Panc1 (cell line): ENCODE results near the gene VWA7. TPM values are rescaled to one million over a fixed set of nuclear protein-coding genes. Genes with fewer than 3 reads are reported as not detected.

Experiments
- ATAC-seq: fragments of 200-7000 bp; cut with Tn5 transposase; 2 replicates; pipeline ENCODE4 v1.9.1; 2020; ENCODE audit warnings: mild to moderate bottlenecking, moderate library complexity
- BruUV-seq: library from RNA; stranded (reverse); fragments of 400-500 nt; replicated peaks from 2 replicates; lab custom pipeline; 2021; lab: Mats Ljungman, UMichigan
- CTCF ChIA-PET: fragments of 300-600 bp; sonication (Branson Sonifier 250); formaldehyde crosslinking; loops from one replicate; lab custom pipeline; 2022; ENCODE audit warnings: antibody characterized with exemption; lab: Charles Lee
- POLR2A ChIA-PET: fragments of 300-600 bp; sonication (Branson Sonifier 250); formaldehyde crosslinking; loops from one replicate; lab custom pipeline; 2022; ENCODE audit warnings: antibody characterized with exemption; lab: Charles Lee
- DNase-seq: peaks from one replicate; pipeline ENCODE4 v3.0.0-alpha.2; 2010; ENCODE audit warnings: low read depth, low spot score
- H3K27ac ChIP-seq: 2 replicates; pipeline ENCODE4 v1.5.1; 2011; ENCODE audit warnings: mild to moderate bottlenecking, low read length, inconsistent platforms
- H3K27me3 ChIP-seq: fragments of 200-500 bp; sonication (Bioruptor generic); 2 replicates; pipeline ENCODE4 v1.6.0; 2014; ENCODE audit warnings: low read length, inconsistent platforms; ENCODE audit not compliant: control insufficient read depth, insufficient read depth
- H3K36me3 ChIP-seq: fragments of 200-500 bp; sonication (Bioruptor generic); 2 replicates; pipeline ENCODE4 v1.5.1; 2014; ENCODE audit warnings: inconsistent platforms, mild to moderate bottlenecking, low read length, moderate library complexity; ENCODE audit not compliant: control insufficient read depth, insufficient read depth
- H3K4me1 ChIP-seq: 2 replicates; pipeline ENCODE4 v1.5.1; 2011; ENCODE audit warnings: inconsistent platforms, mild to moderate bottlenecking, low read length, moderate library complexity; ENCODE audit not compliant: control insufficient read depth, insufficient read depth
- H3K4me3 ChIP-seq, 2 experiments: 2 replicates each; pipeline ENCODE4 v1.5.1; 2011 to 2012; ENCODE audit warnings: low read depth in 2 of 2, low read length in 2 of 2, mild to moderate bottlenecking in 2 of 2, inconsistent platforms in 1 of 2, moderate library complexity in 1 of 2
- H3K9me3 ChIP-seq: fragments of 200-500 bp; sonication (Bioruptor generic); 2 replicates; pipeline ENCODE4 v1.5.1; 2014; ENCODE audit warnings: low read depth, mild to moderate bottlenecking, inconsistent platforms, low read length, moderate library complexity; ENCODE audit not compliant: control insufficient read depth, insufficient read depth
- CTCF ChIP-seq: fragments of 450-650 bp; IDR thresholded peaks from 2 replicates; pipeline ENCODE4 v1.5.1; 2017; ENCODE audit warnings: mild to moderate bottlenecking
- POLR2AphosphoS5 ChIP-seq: IDR thresholded peaks from 2 replicates; pipeline ENCODE4 v1.6.1; 2012; ENCODE audit warnings: mild to moderate bottlenecking, low read depth, low read length, moderate library complexity
- REST ChIP-seq, 2 experiments: IDR thresholded peaks; 2 replicates each; pipeline ENCODE4 v1.6.1; 2011 to 2012; ENCODE audit warnings: low read depth in 2 of 2, control low read depth in 1 of 2, low read length in 1 of 2, mild to moderate bottlenecking in 1 of 2, moderate library complexity in 1 of 2; ENCODE audit not compliant: insufficient read depth in 1 of 2
- SIN3A ChIP-seq: IDR thresholded peaks from 2 replicates; pipeline ENCODE4 v1.6.1; 2012; ENCODE audit warnings: low read depth, mild to moderate bottlenecking, low read length, moderate library complexity, borderline replicate concordance; ENCODE audit not compliant: insufficient read depth
- TCF7L2 ChIP-seq: IDR thresholded peaks from 2 replicates; pipeline ENCODE4 v1.6.1; 2011; ENCODE audit warnings: mild to moderate bottlenecking, low read depth, low read length, inconsistent platforms
- in situ Hi-C: cut with HindIII; loops from 2 replicates; pipeline ENCODE4 v1.10.0; 2016; ENCODE audit warnings: low sequenced_read_pairs, low pct_unique_long_range_greater_than_20kb
- intact Hi-C: fragments of 100-400 bp; cut with micrococcal nuclease; formaldehyde crosslinking; loops from one replicate; pipeline ENCODE4 v1.10.0; 2022; ENCODE audit not compliant: unreplicated experiment
- total RNA-seq: library from RNA; stranded (reverse); gene quantifications from one replicate; pipeline ENCODE4 v1.2.1, GENCODE V29; 2021; ENCODE audit not compliant: unreplicated experiment

Gene VWA7
- total RNA-seq, 1 experiment from 2014 or later: 4.3 TPM

- Histone ChIP-seq H3K27me3 (no peaks in the 10 kb centered on the region), H3K36me3 (peaks cover 4% of the 10 kb centered on the region; the same call in 1 of the 2 replicates), H3K4me1 (peaks cover 32% of the 10 kb centered on the region), H3K4me3 (peak overlapping the region; percentile 79 to 90), H3K27ac (peak overlapping the region; percentile 85), H3K9me3 (no peaks in the 10 kb centered on the region)
- POLR2A ChIA-PET: interaction anchor here (1.5 kb wide), 1 partner anchor 10 kb away, joined by 5 read pairs; no protein-coding TSS in a partner anchor
- ATAC-seq (no peak), DNase-seq (no peak)
- in situ Hi-C loops (no loop called here), intact Hi-C loops (no loop called here)
- no TSS peak for BruUV-seq
- TF ChIP-seq CTCF: no peak
- no peak for TF ChIP-seq SIN3A
- no peak for TF ChIP-seq TCF7L2
- TF ChIP-seq REST (IDR thresholded peaks at IDR 0.05; ENCODE audit: insufficient read depth in 1 of 2, low read depth in 2 of 2, low read length in 1 of 2): peak in 1 of 2 experiments; percentile 43; a peak in 1 of 4 replicates
- 0 out of 2 replicates have a peak, but pooled peaks have one; percentile 16 for TF ChIP-seq POLR2AphosphoS5
- CTCF ChIA-PET: no interaction called here
Measured at GRCh38 chr6:31740397-31741223, 36.5 kb downstream of the VWA7 start.

GRCh38 chr6:31739639-31740396 lies 37.3 kb downstream of the VWA7 start, which contains the start of gene MSH5:
Gene MSH5, plus strand, starts transcription at chr6:31740005. Its CDS starts 462 bp downstream, at chr6:31740467.
- BruUV-seq: TSS peak; percentile 87
- peak; percentile 11; the same call in 1 of the 2 replicates for TF ChIP-seq TCF7L2
- peak; percentile 78; the same call in 1 of the 2 replicates for TF ChIP-seq SIN3A
- TF ChIP-seq CTCF: no peak
- TF ChIP-seq POLR2AphosphoS5: peak; percentile 76

More at GRCh38 chr6:31739639-31740396, 37.3 kb downstream of the VWA7 start, which contains the start of gene MSH5:
- Histone ChIP-seq H3K27me3 (no peaks in the 10 kb centered on the region), H3K4me3 (peak within 1 kb of the TSS; percentile 79 to 90), H3K9me3 (no peaks in the 10 kb centered on the region), H3K4me1 (peaks cover 32% of the 10 kb centered on the region), H3K36me3 (peaks cover 7% of the 10 kb centered on the region; the same call in 1 of the 2 replicates), H3K27ac (peak within 1 kb of the TSS; percentile 100)
- ATAC-seq: peak; percentile 87
- ChIA-PET CTCF (interaction anchor here (0.7 to 1.4 kb wide), 2 partner anchors 30 to 90 kb away, joined by 4 to 5 read pairs; no protein-coding TSS in a partner anchor), POLR2A (interaction anchor here (0.5 to 1.5 kb wide), 3 partner anchors 9 to 80 kb away, joined by 3 to 6 read pairs (median 5); no protein-coding TSS in a partner anchor)
- DNase-seq: peak; percentile 96
- in situ Hi-C loops (no loop called here), intact Hi-C loops (loop anchor here (10.0 kb wide), 1 partner anchor 95 kb away; no protein-coding TSS in a partner anchor)
